Thoracic aorta (tissue), 2 donors: Measurements from ENCODE around the gene MUC22. TPM values are rescaled to one million over a fixed set of nuclear protein-coding genes. Genes with fewer than 3 reads are reported as not detected.

Source experiments
- ATAC-seq: fragments of 150-250 bp; one replicate; pipeline ENCODE4 v1.8.0; 2017; ENCODE audit warnings: low read depth; ENCODE audit not compliant: insufficient number of reproducible peaks, low FRiP score
- DNase-seq: peaks from one replicate; pipeline ENCODE4 v3.0.0-alpha.2; 2020; ENCODE audit warnings: low spot score
- H3K27ac ChIP-seq, 2 donors: fragments of 200-600 bp; sonication (generic); 1 replicate in 1 of 2; 2 replicates in 1 of 2; pipeline ENCODE4 v1.5.1; 2016; ENCODE audit warnings: mild to moderate bottlenecking in 2 of 2, moderate library complexity in 2 of 2
- H3K27me3 ChIP-seq: fragments of 200-600 bp; sonication (generic); replicated peaks from 2 replicates; pipeline ENCODE4 v1.6.0; 2016; ENCODE audit warnings: mild to moderate bottlenecking; ENCODE audit not compliant: insufficient read depth
- H3K36me3 ChIP-seq: fragments of 200-600 bp; sonication (generic); one replicate; pipeline ENCODE4 v1.5.1; 2016
- H3K4me1 ChIP-seq, 2 donors: fragments of 200-600 bp; sonication (generic); 1 replicate in 1 of 2; 2 replicates in 1 of 2; pipeline versions ENCODE4 v1.5.1 to v1.6.0; 2016; ENCODE audit warnings: low read depth in 2 of 2, mild to moderate bottlenecking in 1 of 2; ENCODE audit not compliant: control insufficient read depth in 1 of 2
- H3K4me3 ChIP-seq: fragments of 200-600 bp; sonication (generic); 2 replicates; pipeline ENCODE4 v1.5.1; 2016; ENCODE audit warnings: mild to moderate bottlenecking
- H3K9me3 ChIP-seq: fragments of 200-600 bp; sonication (generic); 2 replicates; pipeline ENCODE4 v1.5.1; 2016
- total RNA-seq, 2 donors: library from RNA; depleted of rRNA; stranded (reverse); fragments of >200 nt; gene quantifications; one replicate each; pipeline versions ENCODE4 v1.1.0 to v1.2.3, GENCODE V29; 2016
- TF ChIP-seq, protein P1 (sequence below): fragments of 200-600 bp; sonication (generic); IDR thresholded peaks from one replicate; pipeline ENCODE4 v1.5.1; 2019; ENCODE audit warnings: antibody characterized with exemption

Gene MUC22
- total RNA-seq, 2 donors from 2014 or later: not detected

DNA sequence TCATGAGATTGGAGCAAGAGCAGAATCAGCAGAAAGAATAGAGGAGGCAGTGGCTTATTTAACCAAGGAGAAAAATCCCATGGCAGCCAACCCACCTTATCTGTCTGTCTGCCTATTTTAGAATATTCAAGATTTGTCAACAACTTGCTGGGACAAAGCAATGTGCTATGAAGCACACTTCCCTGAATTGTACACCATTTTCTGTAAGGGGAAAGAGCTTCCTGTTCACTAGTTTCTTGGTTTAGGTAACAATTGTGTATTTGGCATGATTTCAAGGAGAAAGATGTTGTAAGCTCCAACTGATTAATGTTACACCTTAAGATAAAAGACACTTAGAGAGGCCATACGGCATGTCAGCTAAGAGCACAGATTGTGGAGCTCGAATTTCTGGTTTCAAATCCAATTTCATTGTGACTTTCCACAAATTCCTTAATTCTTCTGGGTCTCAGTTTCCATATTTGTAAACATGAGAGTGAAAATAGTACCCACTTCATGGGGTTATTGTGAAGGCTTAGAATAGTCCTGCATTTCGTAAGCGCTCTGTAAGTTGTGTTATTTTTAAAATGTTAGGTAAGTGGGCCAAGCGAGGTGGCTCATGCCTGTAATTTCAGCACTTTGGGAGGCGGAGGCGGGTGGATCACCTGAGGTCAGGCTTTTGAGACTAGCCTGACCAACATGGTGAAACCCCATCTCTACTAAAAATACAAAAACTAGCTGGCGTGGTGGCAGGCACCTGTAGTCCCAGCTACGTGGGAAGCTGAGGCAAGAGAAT lies 4.8 kb upstream of the MUC22 start:
- no peaks in the 10 kb centered on the region for H3K9me3 ChIP-seq
- ATAC-seq (no peak), DNase-seq (no peak)
- H3K27me3 ChIP-seq: no peaks in the 10 kb centered on the region
- H3K27ac ChIP-seq: no peak overlapping the region
- no peaks in the 10 kb centered on the region for H3K4me1 ChIP-seq
- H3K36me3 ChIP-seq: no peaks in the 10 kb centered on the region
- TF ChIP-seq, protein P1, sequence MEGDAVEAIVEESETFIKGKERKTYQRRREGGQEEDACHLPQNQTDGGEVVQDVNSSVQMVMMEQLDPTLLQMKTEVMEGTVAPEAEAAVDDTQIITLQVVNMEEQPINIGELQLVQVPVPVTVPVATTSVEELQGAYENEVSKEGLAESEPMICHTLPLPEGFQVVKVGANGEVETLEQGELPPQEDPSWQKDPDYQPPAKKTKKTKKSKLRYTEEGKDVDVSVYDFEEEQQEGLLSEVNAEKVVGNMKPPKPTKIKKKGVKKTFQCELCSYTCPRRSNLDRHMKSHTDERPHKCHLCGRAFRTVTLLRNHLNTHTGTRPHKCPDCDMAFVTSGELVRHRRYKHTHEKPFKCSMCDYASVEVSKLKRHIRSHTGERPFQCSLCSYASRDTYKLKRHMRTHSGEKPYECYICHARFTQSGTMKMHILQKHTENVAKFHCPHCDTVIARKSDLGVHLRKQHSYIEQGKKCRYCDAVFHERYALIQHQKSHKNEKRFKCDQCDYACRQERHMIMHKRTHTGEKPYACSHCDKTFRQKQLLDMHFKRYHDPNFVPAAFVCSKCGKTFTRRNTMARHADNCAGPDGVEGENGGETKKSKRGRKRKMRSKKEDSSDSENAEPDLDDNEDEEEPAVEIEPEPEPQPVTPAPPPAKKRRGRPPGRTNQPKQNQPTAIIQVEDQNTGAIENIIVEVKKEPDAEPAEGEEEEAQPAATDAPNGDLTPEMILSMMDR: no peak
- H3K4me3 ChIP-seq: no peak overlapping the region

DNA sequence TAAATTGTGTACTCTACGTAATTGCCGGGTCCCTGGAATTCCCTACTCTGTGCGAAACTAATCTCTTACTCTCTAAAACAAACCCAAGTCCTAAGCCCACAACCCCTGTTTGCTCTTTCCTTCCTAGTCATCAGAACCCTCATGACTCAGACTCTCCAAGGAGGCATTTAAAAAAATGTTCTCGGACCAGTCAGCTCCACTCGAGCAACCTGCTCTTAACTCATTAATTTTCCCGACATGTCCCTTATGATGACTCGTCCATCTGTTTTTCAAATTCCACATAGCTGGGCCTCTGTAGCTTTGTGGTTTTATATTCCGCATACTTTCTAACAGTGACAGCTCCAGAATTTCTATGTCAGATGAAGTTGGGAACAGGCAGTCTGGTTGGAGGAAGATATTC lies 2.6 kb upstream of the MUC22 start:
- Histone ChIP-seq H3K27ac (no peak overlapping the region), H3K4me1 (no peaks in the 10 kb centered on the region), H3K36me3 (no peaks in the 10 kb centered on the region), H3K27me3 (no peaks in the 10 kb centered on the region), H3K4me3 (no peak overlapping the region), H3K9me3 (no peaks in the 10 kb centered on the region)
- TF ChIP-seq, protein P1: no peak
- DNase-seq (no peak), ATAC-seq (no peak)

DNA sequence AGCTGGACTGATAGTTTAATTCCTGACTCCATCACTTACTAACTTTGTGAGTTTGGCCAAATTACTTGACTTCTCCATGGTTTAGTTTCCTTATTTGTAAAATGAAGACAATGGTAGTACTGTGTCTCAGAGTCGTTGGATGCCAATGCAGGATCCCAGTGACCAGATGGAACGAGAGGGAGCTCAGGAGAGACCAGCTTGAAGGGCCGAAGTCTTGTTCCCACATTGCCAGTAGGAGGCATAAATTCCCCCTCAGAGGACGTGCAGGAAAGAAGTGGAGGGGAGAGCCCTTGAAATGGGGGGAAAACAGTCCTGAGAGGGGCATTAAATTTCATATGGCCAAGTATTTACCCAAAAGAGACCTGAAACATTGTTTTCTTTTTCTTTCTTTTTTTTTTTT lies 2.1 kb upstream of the MUC22 start:
- Histone ChIP-seq H3K4me3 (no peak overlapping the region), H3K9me3 (no peaks in the 10 kb centered on the region), H3K27ac (no peak overlapping the region), H3K36me3 (no peaks in the 10 kb centered on the region), H3K27me3 (no peaks in the 10 kb centered on the region), H3K4me1 (no peaks in the 10 kb centered on the region)
- no peak for DNase-seq
- TF ChIP-seq, protein P1: no peak
- no peak for ATAC-seq

DNA sequence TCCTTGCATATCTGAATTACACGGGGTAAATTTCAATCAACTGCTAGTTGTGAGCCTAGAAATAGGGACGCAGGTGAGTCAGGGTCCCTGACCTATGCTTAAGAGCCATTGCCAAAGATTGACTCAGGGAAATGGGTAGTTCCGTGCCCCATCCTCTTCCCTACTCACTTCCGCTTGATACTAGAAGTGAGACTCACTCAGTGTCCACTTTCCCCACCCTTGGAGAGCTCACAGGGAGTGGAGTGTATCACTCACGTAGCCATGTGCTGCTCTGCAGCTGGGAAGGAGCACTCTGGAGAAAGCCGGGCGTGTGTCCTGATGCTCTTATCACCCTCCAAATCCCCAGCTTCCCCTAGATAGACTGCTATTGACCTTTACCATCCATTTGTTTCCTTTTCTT lies 543 bp upstream of the MUC22 start:
- Histone ChIP-seq H3K4me1 (no peaks in the 10 kb centered on the region), H3K27me3 (no peaks in the 10 kb centered on the region), H3K9me3 (no peaks in the 10 kb centered on the region), H3K36me3 (no peaks in the 10 kb centered on the region), H3K27ac (no peak overlapping the region), H3K4me3 (no peak overlapping the region)
- ATAC-seq (no peak), DNase-seq (no peak)
- TF ChIP-seq, protein P1: no peak

DNA sequence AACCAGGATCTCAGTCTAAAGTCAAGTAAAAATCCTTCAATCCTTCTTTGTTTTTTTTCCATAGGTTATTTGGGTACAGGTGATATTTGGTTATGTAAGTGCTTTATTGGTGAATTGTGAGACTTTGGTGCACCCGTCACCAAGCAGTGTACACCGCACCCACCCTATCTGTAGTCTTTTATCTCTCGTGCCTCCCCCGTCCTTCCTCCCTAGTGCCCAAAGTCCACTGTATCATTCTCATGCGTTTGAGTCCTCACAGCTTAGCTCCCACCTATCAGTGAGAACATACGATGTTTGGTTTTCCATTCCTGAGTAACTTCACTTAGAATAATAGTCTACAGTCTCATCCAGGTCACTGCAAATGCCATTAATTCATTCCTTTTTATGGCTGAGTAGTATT lies 879 bp downstream of the MUC22 start:
- Histone ChIP-seq H3K9me3 (peaks cover 3% of the 10 kb centered on the region), H3K36me3 (no peaks in the 10 kb centered on the region), H3K4me3 (no peak overlapping the region), H3K27me3 (no peaks in the 10 kb centered on the region), H3K4me1 (no peaks in the 10 kb centered on the region), H3K27ac (no peak overlapping the region)
- DNase-seq: no peak
- TF ChIP-seq, protein P1: no peak
- ATAC-seq: no peak
